ENCODE measurements around the gene EBNA1BP2. TPM values are rescaled to one million over a fixed set of nuclear protein-coding genes. Genes with fewer than 3 reads are reported as not detected.

Gene EBNA1BP2
- total RNA-seq, 4 donors from 2014 or later: 41.7 to 60.9 (median 51.7) TPM

DNA sequence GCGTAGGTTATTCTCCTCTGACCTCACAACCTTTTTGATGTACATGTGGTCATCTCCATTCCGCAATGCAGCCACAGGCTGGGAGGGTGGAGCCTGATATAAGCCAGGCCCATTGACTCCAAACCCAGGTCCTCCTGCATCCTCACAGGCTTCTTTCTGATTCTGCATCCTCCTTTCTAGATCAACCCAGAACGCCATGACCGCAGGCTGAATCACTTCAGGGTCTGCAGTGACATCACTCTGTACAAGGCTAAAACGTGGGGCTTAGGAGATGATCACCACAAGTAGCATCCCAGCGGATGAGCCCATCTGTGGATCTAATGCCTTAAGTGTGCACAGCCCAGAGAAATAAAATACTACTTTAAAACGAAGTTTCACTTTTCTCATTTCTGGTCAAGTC is 16.1 kb downstream of the EBNA1BP2 start:
- WGBS, 2 donors (ENCODE audit: low coverage in 1 of 2): 68 to 72% methylated on average over 3 to 7 of the region's 7 CpGs
- Histone ChIP-seq H3K36me3 (no peaks in the 10 kb centered on the region), H3K27me3 (peaks cover 32% of the 10 kb centered on the region), H3K4me3 (no peak overlapping the region), H3K27ac (no peak overlapping the region), H3K9me3 (no peaks in the 10 kb centered on the region), H3K4me1 (no peaks in the 10 kb centered on the region)
- no peak for ATAC-seq
- TF ChIP-seq POLR2A (IDR thresholded peaks at IDR 0.05) (no peak), POLR2AphosphoS5 (IDR thresholded peaks at IDR 0.05) (no peak), EP300 (IDR thresholded peaks at IDR 0.05) (no peak)
- TF ChIP-seq, protein P1, sequence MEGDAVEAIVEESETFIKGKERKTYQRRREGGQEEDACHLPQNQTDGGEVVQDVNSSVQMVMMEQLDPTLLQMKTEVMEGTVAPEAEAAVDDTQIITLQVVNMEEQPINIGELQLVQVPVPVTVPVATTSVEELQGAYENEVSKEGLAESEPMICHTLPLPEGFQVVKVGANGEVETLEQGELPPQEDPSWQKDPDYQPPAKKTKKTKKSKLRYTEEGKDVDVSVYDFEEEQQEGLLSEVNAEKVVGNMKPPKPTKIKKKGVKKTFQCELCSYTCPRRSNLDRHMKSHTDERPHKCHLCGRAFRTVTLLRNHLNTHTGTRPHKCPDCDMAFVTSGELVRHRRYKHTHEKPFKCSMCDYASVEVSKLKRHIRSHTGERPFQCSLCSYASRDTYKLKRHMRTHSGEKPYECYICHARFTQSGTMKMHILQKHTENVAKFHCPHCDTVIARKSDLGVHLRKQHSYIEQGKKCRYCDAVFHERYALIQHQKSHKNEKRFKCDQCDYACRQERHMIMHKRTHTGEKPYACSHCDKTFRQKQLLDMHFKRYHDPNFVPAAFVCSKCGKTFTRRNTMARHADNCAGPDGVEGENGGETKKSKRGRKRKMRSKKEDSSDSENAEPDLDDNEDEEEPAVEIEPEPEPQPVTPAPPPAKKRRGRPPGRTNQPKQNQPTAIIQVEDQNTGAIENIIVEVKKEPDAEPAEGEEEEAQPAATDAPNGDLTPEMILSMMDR (IDR thresholded peaks at IDR 0.05): no peak

DNA sequence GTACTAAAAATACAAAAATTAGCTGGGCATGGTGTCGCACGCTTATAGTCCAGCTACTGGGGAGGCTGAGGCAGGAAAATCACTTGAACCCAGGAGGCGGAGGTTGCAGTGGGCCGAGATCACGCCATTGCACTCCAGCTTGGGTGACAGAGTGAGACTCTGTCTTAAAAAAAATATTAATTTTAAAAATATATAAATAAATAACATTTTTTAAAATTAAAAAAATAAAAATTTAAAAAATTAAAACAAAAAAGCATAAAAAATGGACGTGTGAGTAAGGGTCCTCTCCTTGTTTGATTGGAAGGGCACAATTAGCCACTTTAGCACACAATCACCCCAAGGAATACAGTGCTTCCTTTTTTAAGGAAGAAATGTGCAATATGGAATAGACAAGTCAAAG is 18.6 kb downstream of the EBNA1BP2 start:
- no peaks in the 10 kb centered on the region for H3K36me3 ChIP-seq
- H3K9me3 ChIP-seq: no peaks in the 10 kb centered on the region
- ATAC-seq: no peak
- H3K4me3 ChIP-seq: no peak overlapping the region
- peaks cover 0 to 1% (median 0%) of the 10 kb centered on the region in 3 donors for H3K4me1 ChIP-seq
- 83 to 89% methylated on average over 5 to 6 of the region's 6 CpGs for WGBS, 2 donors (ENCODE audit: low coverage in 1 of 2)
- no peak for TF ChIP-seq EP300 (IDR thresholded peaks at IDR 0.05)
- TF ChIP-seq, protein P1 (IDR thresholded peaks at IDR 0.05): no peak
- peaks cover 57% of the 10 kb centered on the region for H3K27me3 ChIP-seq
- no peak overlapping the region for H3K27ac ChIP-seq

DNA sequence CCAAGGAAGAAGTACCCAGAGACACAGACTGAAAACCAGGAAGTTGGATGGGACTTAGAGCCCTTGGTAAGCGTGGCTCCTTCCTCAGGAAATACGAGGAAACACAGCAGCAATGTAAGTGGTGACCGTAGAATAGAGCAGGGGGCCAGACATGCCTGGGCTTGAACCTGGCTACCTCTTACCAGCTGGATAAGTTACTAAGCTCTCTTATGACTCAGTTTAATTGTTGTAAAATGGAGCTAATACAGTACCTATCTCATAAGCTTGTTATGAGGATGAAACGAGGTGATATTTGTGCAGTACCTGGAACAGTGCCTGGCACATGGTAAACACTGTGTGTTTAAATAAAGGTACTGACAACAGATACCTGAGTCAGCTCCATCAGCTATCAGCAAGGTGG is 19.2 kb downstream of the EBNA1BP2 start:
- Histone ChIP-seq H3K27ac (no peak overlapping the region), H3K27me3 (peaks cover 60% of the 10 kb centered on the region), H3K9me3 (no peaks in the 10 kb centered on the region), H3K4me3 (no peak overlapping the region), H3K36me3 (no peaks in the 10 kb centered on the region), H3K4me1 (peaks cover 0 to 7% (median 2%) of the 10 kb centered on the region in 3 donors)
- no peak for ATAC-seq
- TF ChIP-seq POLR2A (IDR thresholded peaks at IDR 0.05) (no peak), POLR2AphosphoS5 (IDR thresholded peaks at IDR 0.05) (no peak), EP300 (IDR thresholded peaks at IDR 0.05) (no peak)
- TF ChIP-seq, protein P1 (IDR thresholded peaks at IDR 0.05): no peak
- 79 to 80% methylated on average over 1 to 3 of the region's 4 CpGs for WGBS, 2 donors (ENCODE audit: low coverage in 1 of 2)

DNA sequence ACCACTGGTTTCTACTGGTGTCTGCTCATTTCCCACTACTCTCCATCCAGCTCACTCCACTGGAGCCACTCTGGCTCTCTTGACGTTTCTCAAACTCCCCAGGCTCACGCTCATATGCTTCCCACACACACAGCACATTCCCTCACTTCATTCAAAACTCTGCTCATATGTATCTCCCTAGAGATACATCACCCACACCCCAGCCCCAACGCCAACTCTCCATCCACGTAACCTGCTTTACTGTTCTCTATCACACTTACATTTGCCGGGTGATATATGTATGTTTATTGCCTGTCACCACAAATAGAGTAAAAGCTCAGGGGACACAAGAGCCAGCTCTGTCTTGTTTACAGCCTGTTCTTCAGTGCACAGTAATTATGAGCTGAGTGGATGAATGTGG is 22.2 kb downstream of the EBNA1BP2 start:
- peaks cover 65% of the 10 kb centered on the region for H3K27me3 ChIP-seq
- ATAC-seq: no peak
- H3K9me3 ChIP-seq: no peaks in the 10 kb centered on the region
- TF ChIP-seq, protein P1 (IDR thresholded peaks at IDR 0.05): no peak
- TF ChIP-seq EP300 (IDR thresholded peaks at IDR 0.05): no peak
- no peak for TF ChIP-seq POLR2AphosphoS5 (IDR thresholded peaks at IDR 0.05)
- peaks cover 0 to 15% (median 3%) of the 10 kb centered on the region in 3 donors for H3K4me1 ChIP-seq
- H3K27ac ChIP-seq: no peak overlapping the region
- no peak overlapping the region for H3K4me3 ChIP-seq
- WGBS, 2 donors (ENCODE audit: low coverage in 1 of 2): 75 to 91% methylated on average over 4 to 5 of the region's 5 CpGs
- H3K36me3 ChIP-seq: no peaks in the 10 kb centered on the region

DNA sequence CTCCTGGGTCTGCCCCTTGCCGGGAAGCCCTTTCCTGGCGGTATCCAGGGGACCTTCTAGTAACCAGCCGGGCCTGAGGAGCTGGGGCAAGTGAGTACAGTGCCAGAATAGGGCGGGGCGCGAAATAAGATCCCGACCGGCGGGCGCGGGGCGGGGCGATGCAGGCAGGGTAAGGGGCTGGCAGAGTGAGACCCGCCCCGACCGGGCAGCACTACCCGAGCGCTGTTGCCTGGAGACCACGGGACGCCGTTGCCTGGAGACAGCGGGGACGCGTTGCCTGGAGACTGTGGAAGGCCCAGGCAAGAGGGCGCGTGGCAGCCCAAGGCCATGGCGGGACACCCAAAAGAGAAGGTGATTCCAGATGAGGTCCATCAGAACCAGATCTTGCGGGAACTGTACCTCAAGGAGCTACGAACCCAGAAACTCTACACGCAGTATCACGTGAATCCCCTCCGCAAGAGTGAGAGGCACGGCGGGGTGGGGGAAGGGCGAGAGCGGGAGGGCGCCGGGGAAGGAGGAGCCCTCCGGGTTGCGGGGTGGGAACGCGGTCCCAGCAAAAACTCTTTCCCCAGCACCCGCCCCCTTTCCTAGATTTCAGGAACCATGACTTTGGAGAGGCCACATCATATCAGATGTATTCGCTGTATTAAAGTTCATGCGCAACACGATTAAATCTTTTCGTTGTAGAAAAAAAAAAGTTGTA is 24.3 kb downstream of the EBNA1BP2 start:
- Histone ChIP-seq H3K36me3 (no peaks in the 10 kb centered on the region), H3K27me3 (peaks cover 66% of the 10 kb centered on the region), H3K4me1 (peaks cover 0 to 15% (median 3%) of the 10 kb centered on the region in 3 donors), H3K27ac (no peak overlapping the region), H3K9me3 (no peaks in the 10 kb centered on the region), H3K4me3 (peak overlapping the region; percentile 25 to 50)
- whole genome bisulfite sequencing, 2 donors (ENCODE audit: low coverage in 1 of 2): 6 to 15% methylated on average over 11 to 14 of the region's 47 CpGs
- peak; percentile 77 for ATAC-seq
- TF ChIP-seq POLR2A (IDR thresholded peaks at IDR 0.05): no peak
- no peak for TF ChIP-seq POLR2AphosphoS5 (IDR thresholded peaks at IDR 0.05)
